Forelimb muscle (tissue), 1 donor: ENCODE data around the gene SNAPC2. TPM values are rescaled to one million over a fixed set of nuclear protein-coding genes. Genes with fewer than 3 reads are reported as not detected.
"Not testable (repeated sequence)": the region's sequence is repeated elsewhere in the genome, so short reads cannot be mapped to it uniquely, and the experiment has no call there.

Experiments used
- DNase-seq: peaks from one replicate; pipeline ENCODE4 v3.0.0-alpha.2; 2013; ENCODE audit warnings: low read depth
- polyA plus RNA-seq: library from polyadenylated mRNA; unstranded; fragments of 120-200 nt; gene quantifications from one replicate; pipeline ENCODE4 v1.2.1, GENCODE V29; 2013; ENCODE audit not compliant: insufficient read length

Gene SNAPC2
- polyA plus RNA-seq, 1 donor, result 18.1 TPM

DNA sequence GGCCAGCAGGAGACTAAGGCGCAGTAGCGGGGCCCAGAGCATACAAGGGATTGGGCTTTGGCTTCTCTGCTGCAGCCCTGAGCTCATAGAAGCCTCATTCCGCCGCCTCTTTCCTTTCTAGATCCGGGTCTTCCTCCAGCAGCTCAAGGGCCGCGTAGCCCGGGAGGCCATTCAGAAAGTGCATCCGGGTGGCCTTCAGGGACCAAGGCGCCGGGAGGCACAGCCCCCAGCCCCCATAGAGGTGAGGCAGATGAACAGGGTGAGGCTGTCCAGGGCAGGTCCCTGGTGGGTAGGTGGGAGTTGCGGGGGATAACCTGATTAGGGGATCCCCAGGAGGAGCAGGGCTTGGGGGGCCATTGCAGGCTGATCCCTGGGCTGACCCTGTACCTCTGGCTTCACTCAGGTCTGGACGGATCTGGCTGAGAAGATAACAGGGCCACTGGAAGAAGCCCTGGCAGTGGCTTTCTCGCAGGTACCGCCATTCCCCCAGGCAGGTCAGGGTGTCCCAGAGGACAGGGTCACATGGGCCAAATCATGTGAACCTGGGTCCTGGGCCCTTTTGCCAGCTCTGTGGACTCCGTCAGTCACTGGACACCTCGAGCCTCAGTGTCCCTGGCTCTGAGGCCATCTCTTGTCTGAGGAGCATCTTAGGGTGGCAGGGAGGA, 1.3 kb downstream of the SNAPC2 start:
- DNase-seq, result no peak

DNA sequence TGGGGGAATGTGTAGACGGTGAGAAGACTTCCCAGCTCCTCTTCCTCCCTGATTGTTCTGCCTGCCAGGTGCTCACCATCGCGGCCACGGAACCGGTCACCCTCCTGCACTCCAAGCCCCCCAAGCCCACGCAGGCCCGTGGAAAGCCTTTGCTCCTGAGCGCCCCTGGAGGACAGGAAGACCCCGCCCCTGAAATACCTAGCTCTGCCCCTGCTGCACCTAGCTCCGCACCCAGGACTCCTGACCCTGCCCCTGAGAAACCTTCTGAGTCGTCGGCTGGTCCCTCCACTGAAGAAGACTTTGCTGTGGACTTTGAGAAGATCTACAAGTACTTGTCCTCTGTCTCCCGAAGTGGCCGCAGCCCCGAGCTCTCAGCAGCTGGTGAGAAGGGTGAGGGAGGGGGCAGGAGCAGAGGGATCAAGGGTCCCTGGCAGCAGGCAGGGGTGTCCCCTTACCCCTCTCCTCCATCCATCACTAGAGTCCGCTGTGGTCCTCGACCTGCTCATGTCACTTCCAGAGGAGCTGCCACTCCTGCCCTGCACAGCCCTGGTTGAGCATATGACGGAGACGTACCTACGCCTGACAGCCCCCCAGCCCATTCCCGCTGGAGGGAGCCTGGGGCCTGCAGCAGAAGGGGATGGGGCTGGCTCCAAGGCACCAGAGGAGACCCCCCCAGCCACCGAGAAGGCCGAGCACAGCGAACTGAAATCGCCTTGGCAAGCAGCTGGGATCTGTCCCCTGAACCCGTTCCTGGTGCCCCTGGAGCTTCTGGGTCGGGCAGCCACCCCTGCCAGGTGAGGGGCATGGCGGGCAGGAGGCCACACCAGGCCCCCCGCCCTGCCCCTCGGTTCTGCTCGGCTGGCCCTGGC, 2.1 kb downstream of the SNAPC2 start:
- no peak for DNase-seq

DNA sequence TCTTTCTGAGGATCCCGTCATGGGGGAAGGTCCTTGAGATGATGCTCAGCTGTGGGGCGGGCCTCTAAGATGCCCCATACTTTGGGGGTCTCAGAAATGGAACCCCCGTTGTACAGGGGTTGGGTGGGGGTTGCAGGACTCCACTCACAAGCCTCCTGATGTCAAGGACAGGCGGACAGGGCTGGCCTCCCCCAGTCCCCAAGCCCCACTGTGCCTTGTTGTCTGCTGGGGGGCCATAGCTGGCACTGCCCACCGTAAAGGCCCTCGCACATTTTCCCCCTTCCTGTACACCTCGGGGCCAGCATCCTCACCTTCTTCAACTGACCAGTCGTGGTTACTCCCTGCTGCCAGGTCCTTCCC, 2.7 kb downstream of the SNAPC2 start:
- DNase-seq, result no peak

DNA sequence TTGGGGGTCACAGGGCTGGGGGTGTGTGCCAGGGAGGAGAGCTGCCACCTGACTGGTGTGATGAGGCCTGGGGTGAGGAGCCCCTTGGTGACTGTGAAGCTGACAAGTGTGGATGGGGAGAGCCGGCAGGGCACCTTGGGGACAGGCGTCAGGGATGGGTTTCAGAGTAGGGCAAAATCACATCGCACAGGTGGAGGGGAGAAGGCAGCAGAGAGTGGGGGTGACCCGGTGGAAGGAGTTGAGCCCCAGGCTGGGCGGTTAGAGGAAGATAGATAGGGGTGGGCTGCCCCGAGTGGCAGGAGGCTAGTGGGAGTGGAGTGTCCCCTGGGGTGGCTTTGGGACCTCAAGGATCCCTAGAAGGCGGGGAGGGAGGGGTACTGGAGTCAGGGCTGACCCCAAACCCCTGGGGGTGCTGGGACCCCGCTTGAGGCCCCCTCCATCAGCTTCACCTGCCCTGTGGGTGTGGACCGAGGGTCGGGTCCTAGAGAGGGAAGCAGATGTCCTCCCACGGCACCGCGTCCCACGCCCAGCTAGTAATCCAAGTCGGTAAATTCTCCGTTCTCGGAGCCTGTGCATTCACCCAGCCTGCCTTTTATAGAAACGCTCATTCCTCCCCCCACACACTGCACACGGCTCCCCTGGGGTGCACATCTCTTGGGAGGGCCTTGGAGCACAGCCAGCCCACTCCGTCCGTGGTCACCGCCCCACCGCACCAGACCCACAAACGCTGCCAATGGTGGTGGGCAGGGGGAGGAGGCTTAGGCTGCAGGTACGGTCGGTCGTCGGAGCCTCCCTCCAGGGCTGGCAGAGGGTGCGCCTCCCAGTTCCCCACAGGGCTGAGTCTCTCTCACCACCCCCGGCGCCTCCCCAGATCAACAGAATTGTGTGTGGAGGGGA, 3.4 kb downstream of the SNAPC2 start:
- no peak for DNase-seq

DNA sequence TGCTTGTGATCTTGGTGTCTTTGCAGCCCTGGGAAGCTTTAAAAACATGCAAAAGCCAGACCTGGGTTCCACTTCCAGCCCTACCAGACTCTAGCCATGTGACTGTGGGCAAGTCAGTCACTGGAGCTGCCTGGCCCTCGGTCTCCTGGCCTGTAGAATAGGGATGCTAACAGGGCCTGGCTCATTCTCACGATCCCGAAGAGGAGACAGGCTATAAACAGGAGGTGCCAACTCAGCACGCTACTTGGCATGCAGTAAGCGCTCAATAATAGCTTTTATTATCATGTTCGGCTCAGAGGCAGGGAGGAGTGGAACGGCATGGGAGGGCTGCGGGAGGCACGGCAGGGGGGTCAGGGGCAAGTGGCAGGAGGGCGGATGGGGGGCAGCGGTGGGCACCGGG, 4.1 kb downstream of the SNAPC2 start:
- DNase-seq, result no peak

DNA sequence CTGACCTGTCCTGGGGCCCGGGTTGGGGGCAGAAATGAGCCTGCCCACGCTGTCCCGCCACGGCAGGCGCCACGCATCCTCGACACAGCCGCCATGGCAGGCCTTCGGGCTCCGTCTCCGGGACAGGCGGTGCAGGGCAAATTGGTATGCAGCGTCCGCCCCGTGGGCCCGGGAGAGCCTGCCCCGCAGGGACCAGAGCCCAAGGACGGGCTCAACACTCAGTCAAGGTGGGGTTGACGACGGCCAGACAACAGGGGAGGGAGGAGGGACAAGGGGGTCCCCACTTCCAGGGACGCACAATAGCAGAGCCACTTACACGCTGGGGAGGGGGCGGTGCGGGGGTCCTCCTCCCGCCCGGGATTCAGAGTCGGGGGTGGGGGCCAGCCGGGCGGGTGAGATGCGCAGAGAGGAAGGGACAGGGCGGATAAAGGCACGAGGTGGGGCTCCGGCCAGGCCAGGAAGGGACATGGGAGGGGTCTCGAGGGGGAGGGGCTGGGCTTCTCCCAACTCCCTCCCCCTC, 4.6 kb downstream of the SNAPC2 start:
- no peak for DNase-seq

DNA sequence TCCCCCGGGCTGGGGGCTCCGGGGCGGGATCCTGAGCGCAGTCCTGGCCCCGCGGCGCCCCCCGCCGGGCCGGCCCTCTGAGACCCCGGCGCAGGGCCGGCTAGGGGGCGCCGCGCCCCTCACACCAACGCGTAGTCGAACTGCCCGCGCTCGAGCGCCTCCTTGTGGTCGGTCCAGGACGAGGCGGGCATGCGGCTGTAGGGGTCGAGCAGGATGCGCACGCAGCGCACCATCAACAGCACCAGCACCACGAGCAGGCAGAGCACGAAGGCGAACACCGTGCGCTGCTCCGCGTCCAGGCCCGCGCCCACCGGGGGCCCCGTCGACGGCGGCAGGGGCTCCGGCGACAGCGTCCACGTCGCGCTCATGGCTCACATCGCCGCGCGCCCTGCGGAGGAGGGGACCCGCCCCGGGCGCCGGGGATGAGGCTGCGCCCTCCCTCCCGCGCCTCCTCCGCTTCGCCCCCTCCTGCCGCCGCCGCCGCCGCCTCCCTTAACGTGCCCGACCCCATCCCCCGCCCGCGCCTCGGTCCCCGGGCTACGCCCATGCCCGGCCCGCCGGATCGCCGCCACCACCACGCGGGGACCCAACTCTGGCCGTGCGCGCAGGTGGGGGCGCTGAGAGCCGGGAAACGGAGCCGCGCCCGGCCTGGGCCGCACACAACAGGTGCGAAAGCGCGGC, 5.2 kb downstream of the SNAPC2 start:
- no peak for DNase-seq

- no peak for DNase-seq
These were observed 6.0 kb downstream of the SNAPC2 start, which contains the start of gene CTXN1 for GRCh38 chr19:7926021-7926726. CTXN1 (minus strand) TSS chr19:7926135; CDS start chr19:7925538, 597 bp downstream.

GRCh38 chr19:7926727-7927604, 6.8 kb downstream of the SNAPC2 start:
- no peak for DNase-seq

GRCh38 chr19:7927605-7928333, 7.6 kb downstream of the SNAPC2 start:
- no peak for DNase-seq

DNA sequence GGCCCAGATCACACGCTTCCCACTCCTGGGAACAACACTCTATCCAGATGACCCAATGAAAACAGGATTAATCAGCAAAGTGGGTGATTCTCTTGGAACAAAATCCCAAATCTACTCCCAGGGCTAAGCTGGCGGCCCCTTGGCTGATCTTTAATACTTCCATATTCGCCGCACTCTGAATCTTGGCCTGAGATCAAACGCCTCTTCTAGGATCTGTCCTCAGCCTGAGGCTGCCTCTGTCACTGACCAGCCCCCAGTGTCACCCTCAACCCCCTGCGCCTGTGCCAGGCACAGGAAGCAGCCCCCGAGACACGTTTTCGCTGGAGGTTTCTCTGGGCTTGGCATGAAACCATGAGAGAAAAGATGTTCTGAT, 8.2 kb downstream of the SNAPC2 start:
- DNase-seq, result no peak

- no peak for DNase-seq
These were observed 8.9 kb downstream of the SNAPC2 start for GRCh38 chr19:7928741-7929701.

GRCh38 chr19:7930030-7930429, 9.9 kb downstream of the SNAPC2 start:
- DNase-seq, result not testable (repeated sequence)

- DNase-seq, result no peak
These were observed 10.6 kb downstream of the SNAPC2 start for GRCh38 chr19:7930765-7931164.

- DNase-seq, result no peak
These were observed 11.3 kb downstream of the SNAPC2 start for GRCh38 chr19:7931221-7932061.

GRCh38 chr19:7932276-7932929, 12.3 kb downstream of the SNAPC2 start:
- no peak for DNase-seq
